ENCODE measurements around the gene OR5AL1.

The OR5AL1 gene

GRCh38 chr11:56404393-56404792, 8.1 kb upstream of the OR5AL1 start:
- DNase-seq: no peak
- no peak overlapping the region for H3K27ac ChIP-seq

GRCh38 chr11:56410801-56411200, 1.7 kb upstream of the OR5AL1 start:
- H3K27ac ChIP-seq: no peak overlapping the region
- no peaks in the 10 kb centered on the region for H3K9me3 ChIP-seq (ENCODE audit: severe bottlenecking)
- H3K27me3 ChIP-seq (ENCODE audit: insufficient read depth, low read depth, severe bottlenecking): peaks cover 28% of the 10 kb centered on the region
- H3K36me3 ChIP-seq: no peaks in the 10 kb centered on the region
- DNase-seq: no peak
- no peak overlapping the region for H3K4me3 ChIP-seq (ENCODE audit: low read depth, low read length)
- TF ChIP-seq CTCF (IDR thresholded peaks at IDR 0.05; ENCODE audit: low read depth, low read length): no peak

More at GRCh38 chr11:56404393-56404792, 8.1 kb upstream of the OR5AL1 start:
- Histone ChIP-seq H3K4me3 (ENCODE audit: low read depth, low read length) (no peak overlapping the region), H3K9me3 (ENCODE audit: severe bottlenecking) (no peaks in the 10 kb centered on the region), H3K36me3 (no peaks in the 10 kb centered on the region), H3K27me3 (ENCODE audit: insufficient read depth, low read depth, severe bottlenecking) (peaks cover 41% of the 10 kb centered on the region)
- no peak for TF ChIP-seq CTCF (IDR thresholded peaks at IDR 0.05; ENCODE audit: low read depth, low read length)

GRCh38 chr11:56453521-56453920, 41.0 kb downstream of the OR5AL1 start:
- Histone ChIP-seq H3K27me3 (ENCODE audit: insufficient read depth, low read depth, severe bottlenecking) (peaks cover 12% of the 10 kb centered on the region), H3K27ac (no peak overlapping the region), H3K4me3 (ENCODE audit: low read depth, low read length) (no peak overlapping the region), H3K9me3 (ENCODE audit: severe bottlenecking) (no peaks in the 10 kb centered on the region), H3K36me3 (no peaks in the 10 kb centered on the region)
- DNase-seq: no peak
- no peak for TF ChIP-seq CTCF (IDR thresholded peaks at IDR 0.05; ENCODE audit: low read depth, low read length)

GRCh38 chr11:56457076-56457475, 44.6 kb downstream of the OR5AL1 start:
- Histone ChIP-seq H3K4me3 (ENCODE audit: low read depth, low read length) (no peak overlapping the region), H3K36me3 (no peaks in the 10 kb centered on the region), H3K9me3 (ENCODE audit: severe bottlenecking) (no peaks in the 10 kb centered on the region), H3K27ac (no peak overlapping the region), H3K27me3 (ENCODE audit: insufficient read depth, low read depth, severe bottlenecking) (peaks cover 8% of the 10 kb centered on the region)
- DNase-seq: no peak
- no peak for TF ChIP-seq CTCF (IDR thresholded peaks at IDR 0.05; ENCODE audit: low read depth, low read length)

Measured in WERI-Rb-1 (cell line).